Peyer's patch (tissue), 4 donors: ENCODE results near the gene PLXNC1.

Source experiments
- CTCF ChIP-seq, 6 experiments: fragments of 450-650 bp in 4 of 6; fragments of 200-600 bp in 2 of 6; sonication (generic) in 1 of 6; IDR thresholded peaks; one replicate each; pipeline ENCODE4 v1.5.1; 2017 to 2019; ENCODE audit warnings: antibody characterized with exemption in 6 of 6, mild to moderate bottlenecking in 3 of 6, moderate library complexity in 1 of 6
- POLR2A ChIP-seq, 2 donors: fragments of 450-650 bp; IDR thresholded peaks; one replicate each; pipeline ENCODE4 v1.5.1; 2017; ENCODE audit warnings: antibody characterized with exemption in 2 of 2, mild to moderate bottlenecking in 2 of 2, moderate library complexity in 2 of 2

GRCh38 chr12:94204499-94205247 lies 56.3 kb downstream of the PLXNC1 start:
- TF ChIP-seq CTCF (IDR thresholded peaks at IDR 0.05) (no peak), POLR2A (IDR thresholded peaks at IDR 0.05) (no peak)
